IMR-90 (cell line): ENCODE data around the gene PRRC2B. TPM values are rescaled to one million over a fixed set of nuclear protein-coding genes. Genes with fewer than 3 reads are reported as not detected.

ENCODE experiments used
- ATAC-seq: fragments of 200-7000 bp; cut with Tn5 transposase; 2 replicates; pipeline ENCODE4 v1.9.1; 2020; ENCODE audit warnings: low read depth, mild to moderate bottlenecking, moderate library complexity
- BruUV-seq: library from RNA; stranded (reverse); fragments of 400-500 nt; replicated peaks from 2 replicates; lab custom pipeline; 2021; lab: Mats Ljungman, UMichigan
- CTCF ChIA-PET: fragments of 300-600 bp; formaldehyde crosslinking; extraction: SDS; loops from one replicate; lab custom pipeline; 2021; ENCODE audit warnings: antibody characterized with exemption; lab: Yijun Ruan, JAX
- POLR2A ChIA-PET: fragments of 300-600 bp; sonication (Branson Sonifier 250); formaldehyde crosslinking; loops from one replicate; lab custom pipeline; 2022; ENCODE audit warnings: antibody characterized with exemption; ENCODE audit not compliant: unreplicated experiment; lab: Charles Lee
- DNase-seq: peaks from one replicate; pipeline ENCODE4 v3.0.0; 2013
- H2AFZ ChIP-seq: replicated peaks from 2 replicates; pipeline ENCODE3; 2013; ENCODE audit warnings: low read length, mild to moderate bottlenecking; ENCODE audit not compliant: poor library complexity
- H2AK5ac ChIP-seq: 2 replicates; pipeline ENCODE4 v1.6.1; 2013; ENCODE audit warnings: low read depth, low read length, inconsistent platforms
- H2AK9ac ChIP-seq: replicated peaks from 2 replicates; pipeline ENCODE3; 2013; ENCODE audit warnings: mild to moderate bottlenecking, low read depth, low read length, moderate library complexity; ENCODE audit not compliant: poor library complexity
- H2BK120ac ChIP-seq: 2 replicates; pipeline ENCODE4 v1.6.1; 2013; ENCODE audit warnings: low read depth, low read length, inconsistent platforms
- H2BK15ac ChIP-seq: 3 replicates; pipeline ENCODE4 v1.6.1; 2013; ENCODE audit warnings: low read depth, low read length, inconsistent platforms
- H2BK20ac ChIP-seq: 2 replicates; pipeline ENCODE4 v1.6.1; 2013; ENCODE audit warnings: low read depth, mild to moderate bottlenecking, inconsistent platforms, low read length, moderate library complexity
- H2BK5ac ChIP-seq: 2 replicates; pipeline ENCODE4 v1.6.1; 2013; ENCODE audit warnings: mild to moderate bottlenecking, low read depth, low read length, inconsistent platforms; ENCODE audit not compliant: poor library complexity, severe bottlenecking
- H3K14ac ChIP-seq: replicated peaks from 2 replicates; pipeline ENCODE4 v1.6.1; 2013; ENCODE audit warnings: low read depth, low read length, inconsistent platforms
- H3K18ac ChIP-seq: 2 replicates; pipeline ENCODE4 v1.6.1; 2013; ENCODE audit warnings: low read depth, low read length, control low read depth
- H3K23ac ChIP-seq: 2 replicates; pipeline ENCODE4 v1.6.1; 2013; ENCODE audit warnings: low read depth, low read length, inconsistent platforms
- H3K27ac ChIP-seq: 2 replicates; pipeline ENCODE4 v1.5.1; 2013; ENCODE audit warnings: mild to moderate bottlenecking, control low read depth, low read length; ENCODE audit not compliant: insufficient read depth
- H3K27me3 ChIP-seq: 2 replicates; pipeline ENCODE4 v1.6.1; 2013; ENCODE audit warnings: low read length; ENCODE audit not compliant: control insufficient read depth, insufficient read depth
- H3K36me3 ChIP-seq: 2 replicates; pipeline ENCODE4 v1.6.1; 2013; ENCODE audit warnings: low read length, mixed read lengths; ENCODE audit not compliant: control insufficient read depth, insufficient read depth
- H3K4ac ChIP-seq: 2 replicates; pipeline ENCODE4 v1.6.1; 2013; ENCODE audit warnings: low read depth, low read length, inconsistent platforms
- H3K4me1 ChIP-seq: 2 replicates; pipeline ENCODE4 v1.6.1; 2013; ENCODE audit warnings: low read length, mixed read lengths; ENCODE audit not compliant: control insufficient read depth, insufficient read depth
- H3K4me2 ChIP-seq: 2 replicates; pipeline ENCODE4 v1.6.1; 2013; ENCODE audit warnings: low read depth, mild to moderate bottlenecking, control low read depth, low read length, moderate library complexity
- H3K4me3 ChIP-seq: 2 replicates; pipeline ENCODE4 v1.5.1; 2013; ENCODE audit warnings: low read depth, mild to moderate bottlenecking, control low read depth, low read length, moderate library complexity; ENCODE audit not compliant: insufficient read depth
- H3K56ac ChIP-seq: 2 replicates; pipeline ENCODE4 v1.6.1; 2013; ENCODE audit warnings: low read length, inconsistent platforms; ENCODE audit not compliant: insufficient read depth; ENCODE audit errors: extremely low read depth
- H3K79me1 ChIP-seq, 2 experiments: 2 replicates each; pipeline ENCODE4 v1.6.1; 2013; ENCODE audit warnings: low read length in 2 of 2, inconsistent platforms in 1 of 2, low read depth in 1 of 2
- H3K9ac ChIP-seq: 2 replicates; pipeline ENCODE4 v1.6.1; 2013; ENCODE audit warnings: low read depth, low read length, control low read depth
- H3K9me1 ChIP-seq: 2 replicates; pipeline ENCODE4 v1.6.1; 2013; ENCODE audit warnings: low read length, inconsistent platforms; ENCODE audit not compliant: insufficient read depth
- H3K9me3 ChIP-seq: 2 replicates; pipeline ENCODE4 v1.6.1; 2013; ENCODE audit warnings: low read length; ENCODE audit not compliant: control insufficient read depth, insufficient read depth
- H4K20me1 ChIP-seq: 2 replicates; pipeline ENCODE4 v1.6.1; 2013; ENCODE audit warnings: low read length, inconsistent platforms; ENCODE audit not compliant: insufficient read depth
- H4K5ac ChIP-seq: 2 replicates; pipeline ENCODE4 v1.6.1; 2013; ENCODE audit warnings: mild to moderate bottlenecking, low read depth, low read length, control low read depth
- H4K8ac ChIP-seq, 2 experiments: 2 replicates each; pipeline ENCODE4 v1.6.1; 2013; ENCODE audit warnings: low read depth in 2 of 2, low read length in 2 of 2, control low read depth in 1 of 2, inconsistent platforms in 1 of 2
- H4K91ac ChIP-seq: 2 replicates; pipeline ENCODE4 v1.6.1; 2013; ENCODE audit warnings: low read depth, low read length, inconsistent platforms; ENCODE audit not compliant: insufficient read depth
- CEBPB ChIP-seq: IDR thresholded peaks from 2 replicates; pipeline ENCODE4 v1.6.1; 2012; ENCODE audit warnings: low read depth, low read length, improper control_type of control experiment
- CHD1 ChIP-seq: IDR thresholded peaks from 2 replicates; pipeline ENCODE4 v1.6.1; 2012; ENCODE audit warnings: low read depth, low read length, improper control_type of control experiment
- FOS ChIP-seq: fragments of 150-350 bp; IDR thresholded peaks from 2 replicates; pipeline ENCODE4 v1.6.1; 2016; ENCODE audit warnings: low read depth, low read length
- MAFK ChIP-seq: IDR thresholded peaks from 2 replicates; pipeline ENCODE4 v1.6.1; 2012; ENCODE audit warnings: low read depth, low read length, improper control_type of control experiment
- MAZ ChIP-seq: IDR thresholded peaks from 2 replicates; pipeline ENCODE4 v1.6.1; 2012; ENCODE audit warnings: low read depth, mild to moderate bottlenecking, low read length, improper control_type of control experiment, moderate library complexity, borderline replicate concordance
- NFE2L2 ChIP-seq: fragments of 150-350 bp; IDR thresholded peaks from 2 replicates; pipeline ENCODE4 v1.6.1; 2016; ENCODE audit warnings: low read depth, mild to moderate bottlenecking, low read length
- POLR2A ChIP-seq: IDR thresholded peaks from 2 replicates; pipeline ENCODE4 v1.6.1; 2012; ENCODE audit warnings: mild to moderate bottlenecking, low read depth, low read length
- RAD21 ChIP-seq: IDR thresholded peaks from 2 replicates; pipeline ENCODE4 v1.6.1; 2012; ENCODE audit warnings: low read length, improper control_type of control experiment
- RCOR1 ChIP-seq: IDR thresholded peaks from 2 replicates; pipeline ENCODE4 v1.6.1; 2012; ENCODE audit warnings: mild to moderate bottlenecking, low read length, improper control_type of control experiment; ENCODE audit not compliant: insufficient replicate concordance
- RFX5 ChIP-seq: IDR thresholded peaks from 2 replicates; pipeline ENCODE4 v1.8.0; 2012; ENCODE audit warnings: low read depth, mild to moderate bottlenecking, low read length, moderate library complexity
- SMC3 ChIP-seq: fragments of 150-350 bp; IDR thresholded peaks from 2 replicates; pipeline ENCODE4 v1.6.1; 2016; ENCODE audit warnings: low read depth, mild to moderate bottlenecking, antibody characterized with exemption, low read length, moderate library complexity
- WGBS, 2 experiments: methylation state at CpG; one replicate each; pipeline versions ENCODE4 v1.1.5 to v1.1.7; 2013; ENCODE audit warnings: missing lambda C conversion rate in 2 of 2; ENCODE audit not compliant: insufficient read length in 1 of 2; ENCODE audit errors: extremely low coverage in 2 of 2; 5-methylcytosine and 5-hydroxymethylcytosine counted together
- dilution Hi-C: fragments of 300-500 bp; cut with HindIII; formaldehyde crosslinking; loops from one replicate; pipeline ENCODE4 v1.14.3; 2018; ENCODE audit warnings: low sequenced_read_pairs; ENCODE audit not compliant: unreplicated experiment
- in situ Hi-C: fragments of 300-500 bp; cut with MboI; formaldehyde crosslinking; loops from 3 replicates; pipeline ENCODE4 v1.14.3; 2019; ENCODE audit warnings: low sequenced_read_pairs, inconsistent platforms, mixed read lengths
- intact Hi-C: fragments of 100-400 bp; cut with micrococcal nuclease; formaldehyde crosslinking; loops from 2 replicates; pipeline ENCODE4 v1.10.0; 2022
- polyA plus RNA-seq, 3 experiments: library from polyadenylated mRNA; depleted of rRNA; stranded (reverse); fragments of >200 nt; gene quantifications; 2 replicates each; pipeline ENCODE4 v1.2.3, GENCODE V29; 2012; ENCODE audit warnings: low replicate concordance in 1 of 3
- total RNA-seq: library from RNA; depleted of rRNA; stranded (reverse); fragments of >200 nt; gene quantifications from 2 replicates; pipeline ENCODE4 v1.2.3, GENCODE V29; 2012
- TF ChIP-seq, protein P1 (sequence below): fragments of 150-350 bp; IDR thresholded peaks from 2 replicates; pipeline ENCODE4 v1.6.1; 2016; ENCODE audit warnings: low read depth, mild to moderate bottlenecking, low read length, moderate library complexity, borderline replicate concordance

Gene PRRC2B
- total and polyA plus RNA-seq, 2 of the 4 experiments (the other 2 are of a cell fraction) = 19.4 to 39.1 TPM

DNA sequence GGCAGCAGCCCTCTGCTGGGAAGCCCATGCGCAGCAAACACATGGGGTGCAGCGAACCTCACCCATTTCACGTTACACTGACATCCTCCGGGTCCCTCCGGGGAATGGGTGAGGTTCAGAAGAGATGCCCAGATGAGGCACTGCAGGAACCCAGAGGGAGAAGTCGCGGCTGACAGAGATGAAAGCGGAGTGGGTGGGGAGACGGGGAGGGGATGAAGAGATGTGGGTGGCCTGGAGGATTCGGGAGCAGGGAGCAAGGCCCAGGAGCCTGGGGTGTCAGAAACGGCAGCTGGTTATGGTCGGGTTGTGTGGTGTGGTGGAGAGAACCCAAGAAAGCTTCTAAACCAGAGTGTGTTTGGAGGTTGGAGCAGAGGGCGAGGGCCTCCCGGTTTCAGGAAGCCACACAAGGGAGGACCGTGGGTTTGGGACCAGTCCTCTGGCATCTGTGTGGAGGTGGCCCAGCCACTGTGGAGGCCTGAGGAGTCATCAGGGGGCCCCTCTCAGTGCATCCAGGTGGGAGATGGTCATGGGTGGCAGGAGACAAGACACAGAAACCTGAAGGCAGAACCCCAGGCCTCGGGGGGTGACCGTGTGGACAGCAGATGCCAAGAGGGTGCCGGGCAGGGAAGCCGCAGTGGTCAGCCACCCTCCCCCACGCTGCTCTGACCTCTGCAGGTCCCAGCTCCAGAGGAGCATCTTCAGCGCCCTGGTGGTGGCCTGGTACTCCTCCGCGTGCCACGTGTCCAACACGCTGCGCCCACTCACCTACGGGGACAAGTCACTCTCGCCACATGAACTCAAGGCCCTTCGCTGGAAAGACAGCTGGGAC is 128.6 kb downstream of the PRRC2B start:
- dilution Hi-C loops = no loop called here
- no peak overlapping the region for H4K91ac ChIP-seq
- H2AK5ac ChIP-seq = no peak overlapping the region
- H3K4me2 ChIP-seq = no peak overlapping the region
- H3K9me1 ChIP-seq = no peaks in the 10 kb centered on the region
- H3K36me3 ChIP-seq = peaks cover 78% of the 10 kb centered on the region
- H3K18ac ChIP-seq = no peak overlapping the region
- H2AFZ ChIP-seq = no peak overlapping the region
- no peak overlapping the region for H3K4me3 ChIP-seq
- intact Hi-C loops = no loop called here
- H3K9ac ChIP-seq = no peak overlapping the region
- H2BK5ac ChIP-seq = no peak overlapping the region
- WGBS, 2 experiments = 95% methylated on average over 21 of the region's 29 CpGs; no CpG with 5 or more reads in 1 of the 2 experiments
- in situ Hi-C loops = no loop called here
- no peak overlapping the region for H4K5ac ChIP-seq
- no peak overlapping the region for H2BK120ac ChIP-seq
- no peak overlapping the region for H3K23ac ChIP-seq
- no peak overlapping the region for H3K14ac ChIP-seq
- H3K27me3 ChIP-seq = no peaks in the 10 kb centered on the region
- BruUV-seq = no TSS peak
- no peak overlapping the region for H2BK15ac ChIP-seq
- peaks cover 9% of the 10 kb centered on the region; the same call in 1 of the 2 replicates for H4K20me1 ChIP-seq
- TF ChIP-seq FOS (no peak), MAFK (no peak), POLR2A (no peak), RCOR1 (no peak), CEBPB (no peak), SMC3 (no peak), RAD21 (no peak), NFE2L2 (no peak), MAZ (no peak), RFX5 (no peak), CHD1 (no peak)
- TF ChIP-seq, protein P1, sequence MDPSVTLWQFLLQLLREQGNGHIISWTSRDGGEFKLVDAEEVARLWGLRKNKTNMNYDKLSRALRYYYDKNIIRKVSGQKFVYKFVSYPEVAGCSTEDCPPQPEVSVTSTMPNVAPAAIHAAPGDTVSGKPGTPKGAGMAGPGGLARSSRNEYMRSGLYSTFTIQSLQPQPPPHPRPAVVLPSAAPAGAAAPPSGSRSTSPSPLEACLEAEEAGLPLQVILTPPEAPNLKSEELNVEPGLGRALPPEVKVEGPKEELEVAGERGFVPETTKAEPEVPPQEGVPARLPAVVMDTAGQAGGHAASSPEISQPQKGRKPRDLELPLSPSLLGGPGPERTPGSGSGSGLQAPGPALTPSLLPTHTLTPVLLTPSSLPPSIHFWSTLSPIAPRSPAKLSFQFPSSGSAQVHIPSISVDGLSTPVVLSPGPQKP = no peak
- H3K4me1 ChIP-seq = no peaks in the 10 kb centered on the region
- peak overlapping the region; percentile 42 for H2AK9ac ChIP-seq
- ChIA-PET CTCF (no interaction called here), POLR2A (no interaction called here)
- no peak overlapping the region for H3K27ac ChIP-seq
- no peak overlapping the region for H4K8ac ChIP-seq
- no peaks in the 10 kb centered on the region for H3K9me3 ChIP-seq
- DNase-seq (no peak), ATAC-seq (no peak)
- H3K4ac ChIP-seq = no peak overlapping the region
- H3K56ac ChIP-seq = no peak overlapping the region
- no peak overlapping the region for H2BK20ac ChIP-seq
- no peaks in the 10 kb centered on the region for H3K79me1 ChIP-seq
